Astrocyte (in vitro differentiated cells and primary cell): ENCODE results near the gene UBASH3A. TPM values are rescaled to one million over a fixed set of nuclear protein-coding genes. Genes with fewer than 3 reads are reported as not detected.
"Not testable (repeated sequence)": the region's sequence is repeated elsewhere in the genome, so short reads cannot be mapped to it uniquely, and the experiment has no call there.

Source experiments
- DNase-seq: peaks from one replicate; pipeline ENCODE4 v3.0.0-alpha.2; 2010; ENCODE audit warnings: low read depth
- FAIRE-seq: peaks from 2 replicates; lab custom pipeline; 2011; peaks lifted over from hg19 to GRCh38; lab: Jason Lieb, UNC
- H2AFZ ChIP-seq: 2 replicates; pipeline ENCODE4 v1.6.0; 2012; ENCODE audit warnings: low read depth, low read length, inconsistent platforms
- H3K27ac ChIP-seq: 2 replicates; pipeline ENCODE4 v1.5.1; 2011; ENCODE audit warnings: low read depth, low read length, inconsistent platforms
- H3K27me3 ChIP-seq: 2 replicates; pipeline ENCODE4 v1.6.0; 2011; ENCODE audit warnings: low read length, inconsistent platforms; ENCODE audit not compliant: insufficient read depth
- H3K36me3 ChIP-seq: 2 replicates; pipeline ENCODE4 v1.5.1; 2011; ENCODE audit warnings: low read length, inconsistent platforms; ENCODE audit not compliant: insufficient read depth
- H3K4me1 ChIP-seq: 2 replicates; pipeline ENCODE4 v1.5.1; 2011; ENCODE audit warnings: low read length, inconsistent platforms; ENCODE audit not compliant: insufficient read depth
- H3K4me2 ChIP-seq: 2 replicates; pipeline ENCODE4 v1.6.0; 2012; ENCODE audit warnings: low read length, inconsistent platforms
- H3K4me3 ChIP-seq: 2 replicates; pipeline ENCODE4 v1.5.1; 2011; ENCODE audit warnings: low read depth, mild to moderate bottlenecking, low read length, inconsistent platforms; ENCODE audit not compliant: insufficient read depth
- H3K79me2 ChIP-seq: 2 replicates; pipeline ENCODE4 v1.6.0; 2012; ENCODE audit warnings: mild to moderate bottlenecking, low read length, inconsistent platforms; ENCODE audit not compliant: insufficient read depth
- H3K9ac ChIP-seq: 2 replicates; pipeline ENCODE4 v1.6.0; 2012; ENCODE audit warnings: mild to moderate bottlenecking, low read length, inconsistent platforms
- H3K9me3 ChIP-seq: 2 replicates; pipeline ENCODE4 v1.5.1; 2012; ENCODE audit warnings: low read depth, mild to moderate bottlenecking, low read length, inconsistent platforms; ENCODE audit not compliant: insufficient read depth
- H4K20me1 ChIP-seq: 2 replicates; pipeline ENCODE4 v1.6.0; 2012; ENCODE audit warnings: low read length, inconsistent platforms; ENCODE audit not compliant: insufficient read depth
- H3K27ac Mint-ChIP-seq: one replicate; pipeline ENCODE4 v1.8.0; 2021; ENCODE audit warnings: mild to moderate bottlenecking, mixed read lengths; ENCODE audit not compliant: unreplicated experiment
- H3K27me3 Mint-ChIP-seq: one replicate; pipeline ENCODE4 v1.8.0; 2021; ENCODE audit warnings: low read depth, mixed read lengths; ENCODE audit not compliant: unreplicated experiment
- H3K36me3 Mint-ChIP-seq: one replicate; pipeline ENCODE4 v1.8.0; 2021; ENCODE audit warnings: low read depth, mixed read lengths; ENCODE audit not compliant: unreplicated experiment
- H3K4me1 Mint-ChIP-seq: one replicate; pipeline ENCODE4 v1.8.0; 2021; ENCODE audit warnings: low read depth, mixed read lengths; ENCODE audit not compliant: unreplicated experiment
- H3K4me3 Mint-ChIP-seq: one replicate; pipeline ENCODE4 v1.8.0; 2021; ENCODE audit warnings: mild to moderate bottlenecking, moderate library complexity, mixed read lengths; ENCODE audit not compliant: unreplicated experiment
- H3K9me3 Mint-ChIP-seq: one replicate; pipeline ENCODE4 v1.8.0; 2021; ENCODE audit warnings: mild to moderate bottlenecking, mixed read lengths; ENCODE audit not compliant: unreplicated experiment
- CTCF ChIP-seq: IDR thresholded peaks from 2 replicates; pipeline ENCODE4 v1.5.1; 2011; ENCODE audit warnings: low read depth, mild to moderate bottlenecking, inconsistent platforms, low read length, moderate library complexity; ENCODE audit not compliant: insufficient read depth
- EZH2 ChIP-seq: IDR thresholded peaks from 2 replicates; pipeline ENCODE4 v1.6.1; 2012; ENCODE audit warnings: mild to moderate bottlenecking, low read length, inconsistent platforms; ENCODE audit not compliant: insufficient read depth
- total RNA-seq: library from RNA; stranded (reverse); gene quantifications from 2 replicates; pipeline ENCODE4 v1.2.1, GENCODE V29; 2021

The UBASH3A gene
- total RNA-seq, 1 donor from 2014 or later, result not detected

- H3K4me2 ChIP-seq, result no peak overlapping the region
- TF ChIP-seq EZH2, result no peak
- TF ChIP-seq CTCF, result no peak
- Mint-ChIP-seq H3K4me3 (no peak overlapping the region), H3K27ac (no peak overlapping the region), H3K36me3 (no peaks in the 10 kb centered on the region), H3K27me3 (peaks cover 11% of the 10 kb centered on the region), H3K9me3 (peaks cover 1% of the 10 kb centered on the region), H3K4me1 (peaks cover 3% of the 10 kb centered on the region)
- no peak overlapping the region for H3K4me3 ChIP-seq
- peaks cover 2% of the 10 kb centered on the region for H3K27me3 ChIP-seq
- DNase-seq, result no peak
- H3K4me1 ChIP-seq, result no peaks in the 10 kb centered on the region
- no peaks in the 10 kb centered on the region for H4K20me1 ChIP-seq
- no peak for FAIRE-seq
- no peak overlapping the region for H2AFZ ChIP-seq
- no peaks in the 10 kb centered on the region for H3K9me3 ChIP-seq
- H3K36me3 ChIP-seq, result no peaks in the 10 kb centered on the region
- H3K27ac ChIP-seq, result no peak overlapping the region
- H3K79me2 ChIP-seq, result no peaks in the 10 kb centered on the region
- no peak overlapping the region for H3K9ac ChIP-seq
Measured at GRCh38 chr21:42407476-42407875, 3.8 kb downstream of the UBASH3A start.

DNA sequence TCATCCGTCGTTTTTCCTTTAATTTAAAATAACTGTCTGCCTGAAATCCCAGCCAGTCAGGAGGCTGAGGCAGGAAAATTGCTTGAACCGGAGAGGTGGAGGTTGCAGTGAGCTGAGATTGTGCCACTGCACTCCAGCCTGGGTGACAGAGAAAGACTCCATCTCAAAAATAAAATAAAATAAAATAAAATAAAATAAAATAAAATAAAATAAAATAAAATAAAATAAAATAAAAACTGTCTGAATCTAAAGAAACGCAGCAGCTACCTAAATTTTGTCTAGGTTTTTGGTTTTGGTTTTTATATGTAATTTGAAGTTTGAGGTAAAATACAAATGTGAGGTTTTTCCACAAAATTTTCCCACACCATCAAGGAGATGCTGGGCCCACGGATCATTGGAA, 5.0 kb downstream of the UBASH3A start:
- H3K4me3 ChIP-seq, FAIRE-seq, H3K79me2 ChIP-seq: not testable (repeated sequence)

DNA sequence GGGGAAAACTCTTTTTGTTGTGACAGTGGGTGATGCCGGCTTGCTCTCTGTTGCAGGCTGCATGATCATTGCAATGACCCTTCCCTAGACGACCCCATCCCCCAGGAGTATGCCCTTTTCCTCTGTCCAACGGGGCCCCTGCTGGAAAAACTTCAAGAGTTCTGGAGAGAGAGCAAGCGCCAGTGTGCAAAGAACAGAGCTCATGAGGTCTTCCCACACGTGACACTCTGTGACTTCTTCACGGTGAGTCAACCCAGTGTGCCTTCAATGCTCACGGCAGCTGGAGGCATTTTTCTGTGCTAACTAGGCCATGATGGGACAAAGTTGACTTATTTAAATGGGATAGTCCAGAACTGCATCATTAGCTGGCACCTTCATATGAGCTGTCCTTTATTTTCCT, 5.7 kb downstream of the UBASH3A start:
- Histone ChIP-seq H3K4me3 (no peak overlapping the region), H3K27ac (no peak overlapping the region), H3K36me3 (no peaks in the 10 kb centered on the region), H3K9ac (no peak overlapping the region), H2AFZ (no peak overlapping the region), H3K4me2 (no peak overlapping the region), H3K4me1 (no peaks in the 10 kb centered on the region), H4K20me1 (no peaks in the 10 kb centered on the region), H3K27me3 (peaks cover 2% of the 10 kb centered on the region), H3K79me2 (no peaks in the 10 kb centered on the region), H3K9me3 (no peaks in the 10 kb centered on the region)
- TF ChIP-seq EZH2, result no peak
- no peak for TF ChIP-seq CTCF
- peaks cover 1% of the 10 kb centered on the region for H3K9me3 Mint-ChIP-seq
- no peak for DNase-seq
- no peaks in the 10 kb centered on the region for H3K36me3 Mint-ChIP-seq
- H3K27ac Mint-ChIP-seq, result no peak overlapping the region
- FAIRE-seq, result no peak
- peaks cover 3% of the 10 kb centered on the region for H3K4me1 Mint-ChIP-seq
- peaks cover 11% of the 10 kb centered on the region for H3K27me3 Mint-ChIP-seq
- H3K4me3 Mint-ChIP-seq, result no peak overlapping the region

More for the DNA sequence above, 5.0 kb downstream of the UBASH3A start:
- not testable (repeated sequence) for H3K9me3 Mint-ChIP-seq, H3K9me3 ChIP-seq, H4K20me1 ChIP-seq, H3K27ac Mint-ChIP-seq, H3K9ac ChIP-seq, H3K36me3 ChIP-seq, H3K27me3 ChIP-seq, H2AFZ ChIP-seq, H3K4me1 Mint-ChIP-seq, H3K4me2 ChIP-seq, H3K4me3 Mint-ChIP-seq, H3K27ac ChIP-seq, H3K4me1 ChIP-seq, H3K36me3 Mint-ChIP-seq, DNase-seq
- peaks cover 11% of the 10 kb centered on the region for H3K27me3 Mint-ChIP-seq
